Gastroesophageal sphincter (tissue), 4 donors: ENCODE results near the gene CDK14. TPM values are rescaled to one million over a fixed set of nuclear protein-coding genes. Genes with fewer than 3 reads are reported as not detected.

Source experiments
- ATAC-seq: fragments of 150-250 bp; one replicate; pipeline ENCODE4 v1.9.1; 2016; ENCODE audit warnings: mild to moderate bottlenecking, moderate library complexity
- H3K27ac ChIP-seq, 4 donors: fragments of 200-600 bp; sonication (generic) in 3 of 4; 1 replicate in 3 of 4; 2 replicates in 1 of 4; pipeline ENCODE4 v1.5.1; 2016 to 2019
- H3K27me3 ChIP-seq: fragments of 200-600 bp; sonication (generic); one replicate; pipeline ENCODE4 v1.5.1; 2019
- H3K36me3 ChIP-seq, 2 donors: fragments of 200-600 bp; sonication (generic); one replicate each; pipeline ENCODE4 v1.5.1; 2019; ENCODE audit warnings: control low read depth in 1 of 2
- H3K4me1 ChIP-seq, 3 donors: fragments of 200-600 bp; sonication (generic); 1 replicate in 2 of 3; 2 replicates in 1 of 3; pipeline ENCODE4 v1.5.1; 2016 to 2019; ENCODE audit warnings: control low read depth in 2 of 3
- H3K4me3 ChIP-seq, 2 donors: fragments of 200-600 bp; sonication (generic); one replicate each; pipeline ENCODE4 v1.5.1; 2019; ENCODE audit warnings: mild to moderate bottlenecking in 1 of 2, moderate library complexity in 1 of 2
- H3K9me3 ChIP-seq, 3 donors: fragments of 200-600 bp; sonication (generic); one replicate each; pipeline ENCODE4 v1.5.1; 2017 to 2019; ENCODE audit warnings: control low read depth in 2 of 3
- CTCF ChIP-seq, 4 experiments: fragments of 200-600 bp in 2 of 4; fragments of 450-650 bp in 2 of 4; sonication (generic) in 1 of 4; IDR thresholded peaks; one replicate each; pipeline ENCODE4 v1.5.1; 2017 to 2019; ENCODE audit warnings: antibody characterized with exemption in 4 of 4, mild to moderate bottlenecking in 2 of 4, moderate library complexity in 2 of 4
- EP300 ChIP-seq: sonication (generic); formaldehyde crosslinking; IDR thresholded peaks from one replicate; pipeline ENCODE4 v1.6.1; 2017; ENCODE audit warnings: antibody characterized with exemption, mild to moderate bottlenecking
- POLR2A ChIP-seq, 2 donors: fragments of 450-650 bp; IDR thresholded peaks; one replicate each; pipeline ENCODE4 v1.6.1; 2017; ENCODE audit warnings: antibody characterized with exemption in 2 of 2, mild to moderate bottlenecking in 2 of 2, moderate library complexity in 1 of 2
- POLR2AphosphoS5 ChIP-seq: sonication (generic); formaldehyde crosslinking; IDR thresholded peaks from one replicate; pipeline ENCODE4 v1.6.1; 2017; ENCODE audit warnings: antibody characterized with exemption
- WGBS, 2 donors: methylation state at CpG; one replicate each; pipeline ENCODE4 v1.1.5; 2018; ENCODE audit warnings: low coverage in 1 of 2; 5-methylcytosine and 5-hydroxymethylcytosine counted together
- total RNA-seq, 4 donors: library from RNA; depleted of rRNA; stranded (reverse); fragments of >200 nt; gene quantifications; one replicate each; pipeline ENCODE4 v1.1.0, GENCODE V29; 2016

The CDK14 gene
- total RNA-seq, 4 donors from 2014 or later: 14.8 to 28.7 (median 18.4) TPM

GRCh38 chr7:90595342-90595800, 750 bp upstream of the CDK14 start:
- WGBS, 2 donors: 17 to 19% methylated on average over 3 to 7 of the region's 10 CpGs
- Histone ChIP-seq H3K27ac (peak overlapping the region; percentile 10 to 94 (median 91)), H3K9me3 (no peaks in the 10 kb centered on the region), H3K4me1 (peaks cover 0 to 27% (median 2%) of the 10 kb centered on the region in 3 donors), H3K36me3 (no peaks in the 10 kb centered on the region), H3K27me3 (no peaks in the 10 kb centered on the region), H3K4me3 (peak overlapping the region; percentile 83 to 89)
- TF ChIP-seq EP300: no peak
- TF ChIP-seq CTCF (IDR thresholded peaks at IDR 0.05): no peak
- TF ChIP-seq POLR2A (IDR thresholded peaks at IDR 0.05): no peak
- no peak for TF ChIP-seq POLR2AphosphoS5
- peak; percentile 34 for ATAC-seq

- 0% methylated on average over 14 to 16 of the region's 47 CpGs for WGBS, 2 donors
- H3K27ac ChIP-seq: peak overlapping the region; percentile 21 to 94 (median 91)
- H3K27me3 ChIP-seq: no peaks in the 10 kb centered on the region
- no peak for ATAC-seq
- peak overlapping the region; percentile 83 to 89 for H3K4me3 ChIP-seq
- TF ChIP-seq CTCF (IDR thresholded peaks at IDR 0.05) (no peak), EP300 (no peak), POLR2A (IDR thresholded peaks at IDR 0.05) (no peak), POLR2AphosphoS5 (no peak)
- peaks cover 0 to 31% (median 2%) of the 10 kb centered on the region in 3 donors for H3K4me1 ChIP-seq
- no peaks in the 10 kb centered on the region for H3K9me3 ChIP-seq
- no peaks in the 10 kb centered on the region for H3K36me3 ChIP-seq
Measured at GRCh38 chr7:90596671-90597562, 796 bp downstream of the CDK14 start.

GRCh38 chr7:90597563-90598253, 1.6 kb downstream of the CDK14 start:
- Histone ChIP-seq H3K27ac (peak overlapping the region in 1 of 4 donors; percentile 93), H3K9me3 (no peaks in the 10 kb centered on the region)

GRCh38 chr7:90599038-90599437, 2.9 kb downstream of the CDK14 start:
- Histone ChIP-seq H3K27ac (no peak overlapping the region), H3K9me3 (no peaks in the 10 kb centered on the region), H3K4me1 (peaks cover 0 to 31% (median 2%) of the 10 kb centered on the region in 3 donors), H3K27me3 (no peaks in the 10 kb centered on the region), H3K36me3 (no peaks in the 10 kb centered on the region), H3K4me3 (no peak overlapping the region)
- WGBS, 2 donors: 69 to 79% methylated on average over 4 of the region's 4 CpGs
- ATAC-seq: no peak
- no peak for TF ChIP-seq POLR2A (IDR thresholded peaks at IDR 0.05)
- no peak for TF ChIP-seq POLR2AphosphoS5
- no peak for TF ChIP-seq EP300
- TF ChIP-seq CTCF (IDR thresholded peaks at IDR 0.05): no peak

More at GRCh38 chr7:90597563-90598253, 1.6 kb downstream of the CDK14 start:
- Histone ChIP-seq H3K4me3 (peak overlapping the region; percentile 83 to 89), H3K36me3 (no peaks in the 10 kb centered on the region), H3K27me3 (no peaks in the 10 kb centered on the region), H3K4me1 (peaks cover 0 to 31% (median 2%) of the 10 kb centered on the region in 3 donors)
- WGBS, 2 donors: 5 to 17% methylated on average over 10 of the region's 10 CpGs
- no peak for TF ChIP-seq POLR2A (IDR thresholded peaks at IDR 0.05)
- no peak for TF ChIP-seq POLR2AphosphoS5
- no peak for TF ChIP-seq EP300
- no peak for TF ChIP-seq CTCF (IDR thresholded peaks at IDR 0.05)
- ATAC-seq: no peak
